ENCODE results near the gene TRPV4. TPM values are rescaled to one million over a fixed set of nuclear protein-coding genes. Genes with fewer than 3 reads are reported as not detected.

TRPV4 gene
- total RNA-seq, 4 donors from 2014 or later: 6.6 to 10.9 (median 8.1) TPM

- intact Hi-C loops (cut with DNase I; ENCODE audit: low total_unique reads): no loop called here
- H3K4me3 ChIP-seq (ENCODE audit: low read depth, poor library complexity, severe bottlenecking): no peak overlapping the region
- DNase-seq (ENCODE audit: low spot score in 2 of 2): peak in 1 of 2 donors; percentile 43
- 62 to 74% methylated on average over 8 of the region's 8 CpGs for WGBS, 2 donors
- TF ChIP-seq POLR2A (IDR thresholded peaks at IDR 0.05): no peak
- TF ChIP-seq CTCF (IDR thresholded peaks at IDR 0.05): no peak
These were observed 87.9 kb downstream of the TRPV4 start for GRCh38 chr12:109744986-109745942.

- WGBS, 2 donors: 91 to 95% methylated on average over 13 to 14 of the region's 14 CpGs
- no peak for TF ChIP-seq POLR2A (IDR thresholded peaks at IDR 0.05)
- intact Hi-C loops (cut with DNase I; ENCODE audit: low total_unique reads): no loop called here
- no peak for DNase-seq (ENCODE audit: low spot score in 2 of 2)
- H3K4me3 ChIP-seq (ENCODE audit: low read depth, poor library complexity, severe bottlenecking): no peak overlapping the region
These were observed 89.2 kb downstream of the TRPV4 start for GRCh38 chr12:109744026-109744425.

DNA sequence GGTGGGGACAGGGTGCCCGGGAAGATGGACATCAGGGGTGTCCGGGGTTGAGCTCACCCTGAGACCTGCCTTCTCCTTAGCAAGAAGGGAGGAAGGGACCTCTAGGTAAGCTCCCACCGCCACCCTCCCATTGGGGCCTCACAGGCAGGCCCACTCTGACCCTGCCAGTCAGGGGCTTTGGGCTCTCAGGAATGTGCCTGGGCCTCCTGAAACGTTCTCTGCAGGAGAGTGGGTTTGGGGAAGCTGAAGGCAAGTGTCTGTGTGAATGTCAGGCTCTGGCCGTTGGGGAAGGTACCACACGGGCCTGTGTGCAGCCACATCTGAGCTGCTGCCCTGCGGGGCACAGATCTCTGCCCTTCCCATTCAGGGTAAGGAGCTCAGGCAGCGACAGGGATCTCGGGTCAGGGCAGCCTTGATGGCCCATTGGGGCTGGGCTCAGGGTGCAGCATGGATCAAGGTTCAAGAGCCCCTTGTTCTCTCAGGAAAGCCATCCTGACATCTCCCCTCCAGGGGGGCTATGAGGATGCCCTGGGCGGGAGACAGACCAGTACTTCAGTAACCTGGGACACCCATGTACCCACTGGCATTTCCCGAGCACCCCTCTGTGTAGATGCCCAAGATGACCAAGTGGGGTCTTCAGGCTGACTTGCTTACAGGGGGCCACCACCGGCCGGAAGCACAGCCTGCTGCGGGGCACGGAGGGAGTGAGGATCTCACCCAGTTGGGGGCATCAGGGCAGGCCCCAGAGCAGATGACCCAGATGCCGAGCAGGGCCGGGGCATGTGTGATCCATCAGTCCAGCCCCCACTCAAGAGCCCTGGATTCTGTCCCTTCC lies 89.9 kb downstream of the TRPV4 start:
- 83 to 91% methylated on average over 17 of the region's 17 CpGs for WGBS, 2 donors
- intact Hi-C loops (cut with DNase I; ENCODE audit: low total_unique reads): no loop called here
- peak in 1 of 2 donors; percentile 78 for DNase-seq (ENCODE audit: low spot score in 2 of 2)
- no peak overlapping the region for H3K4me3 ChIP-seq (ENCODE audit: low read depth, poor library complexity, severe bottlenecking)
- TF ChIP-seq POLR2A (IDR thresholded peaks at IDR 0.05) (no peak), CTCF (IDR thresholded peaks at IDR 0.05) (no peak)

GRCh38 chr12:109741970-109742703 lies 91.1 kb downstream of the TRPV4 start:
- intact Hi-C loops (cut with DNase I; ENCODE audit: low total_unique reads): no loop called here
- peak in 1 of 2 donors; percentile 75 for DNase-seq (ENCODE audit: low spot score in 2 of 2)
- H3K4me3 ChIP-seq (ENCODE audit: low read depth, poor library complexity, severe bottlenecking): no peak overlapping the region
- 75 to 85% methylated on average over 12 to 14 of the region's 14 CpGs for WGBS, 2 donors
- TF ChIP-seq CTCF (IDR thresholded peaks at IDR 0.05) (no peak), POLR2A (IDR thresholded peaks at IDR 0.05) (no peak)

DNA sequence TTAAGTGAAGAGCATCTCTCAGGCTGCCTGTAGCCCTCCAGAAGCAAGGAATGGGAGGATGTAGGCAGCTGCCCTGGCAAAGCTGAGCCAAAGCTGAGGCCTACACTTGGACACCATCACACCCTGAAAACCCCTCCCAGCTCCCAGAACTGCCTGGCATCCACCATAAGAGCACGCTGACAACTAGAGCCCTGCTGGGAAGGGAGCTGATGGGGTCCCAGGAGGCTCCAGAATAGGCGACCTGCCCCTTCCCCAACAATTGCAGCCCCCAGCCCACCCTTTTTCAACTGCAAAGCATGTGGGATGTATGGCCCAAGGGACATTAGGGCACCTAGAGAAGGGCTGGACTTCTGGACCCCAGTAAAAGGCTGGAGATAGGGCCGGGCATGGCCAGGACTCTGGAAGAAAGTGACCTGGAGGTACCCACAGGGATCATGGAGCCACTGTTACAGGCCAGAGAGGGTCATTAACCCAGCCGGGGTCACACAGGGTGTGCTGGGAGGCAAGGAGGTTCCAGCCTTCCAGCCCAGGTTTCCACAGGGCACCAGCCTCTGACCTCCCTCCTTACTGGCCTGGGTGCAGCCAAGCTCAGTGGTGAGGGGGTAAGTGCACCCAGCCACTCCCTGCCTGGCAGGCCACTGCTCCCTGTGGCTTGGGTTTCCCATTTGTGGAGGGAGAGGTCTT lies 91.8 kb downstream of the TRPV4 start:
- 80 to 89% methylated on average over 4 of the region's 4 CpGs for WGBS, 2 donors

More for the DNA sequence above, 91.8 kb downstream of the TRPV4 start:
- TF ChIP-seq CTCF (IDR thresholded peaks at IDR 0.05): no peak
- no peak for TF ChIP-seq POLR2A (IDR thresholded peaks at IDR 0.05)
- DNase-seq (ENCODE audit: low spot score in 2 of 2): peak in 1 of 2 donors; percentile 60
- intact Hi-C loops (cut with DNase I; ENCODE audit: low total_unique reads): no loop called here
- no peak overlapping the region for H3K4me3 ChIP-seq (ENCODE audit: low read depth, poor library complexity, severe bottlenecking)

Data from lower leg skin (tissue), 4 donors.